Measurements from ENCODE around the gene COPG1.

- TF ChIP-seq ZNF263 (CRISPR knock-in tag; IDR thresholded peaks at IDR 0.05; ENCODE audit: borderline replicate concordance) (no peak), NR2C2 (CRISPR knock-in tag; IDR thresholded peaks at IDR 0.05) (no peak), NR2C2 (tag; IDR thresholded peaks at IDR 0.05) (no peak), KLF13 (tag; IDR thresholded peaks at IDR 0.05; ENCODE audit: borderline replicate concordance, low read depth) (no peak), NEUROD1 (IDR thresholded peaks at IDR 0.05; ENCODE audit: borderline replicate concordance, low read depth, low read length, partially characterized antibody) (no peak), NELFE (IDR thresholded peaks at IDR 0.05; ENCODE audit: insufficient read depth, insufficient read length) (no peak), ZFX (CRISPR knock-in tag; IDR thresholded peaks at IDR 0.05) (no peak), EWSR1 (IDR thresholded peaks at IDR 0.05; ENCODE audit: borderline replicate concordance, low read depth, partially characterized antibody) (no peak)
Observed at GRCh38 chr3:129289201-129289921, 40.0 kb downstream of the COPG1 start.

Data from K562 (cell line).